Stimulated activated CD8-positive, alpha-beta memory T cell treated with anti-CD3 and anti-CD28 coated beads, Interleukin-4, amount 100 ng/mL, for 48 hours (primary cell): ENCODE measurements around the gene SPOUT1.
"Not testable (repeated sequence)": the region's sequence is repeated elsewhere in the genome, so short reads cannot be mapped to it uniquely, and the experiment has no call there.

ENCODE experiments used
- DNase-seq: peaks from one replicate; pipeline ENCODE4 v3.0.0-alpha.2; 2020

SPOUT1 gene

GRCh38 chr9:128808543-128808942, 21.1 kb downstream of the SPOUT1 start:
- no peak for DNase-seq

DNA sequence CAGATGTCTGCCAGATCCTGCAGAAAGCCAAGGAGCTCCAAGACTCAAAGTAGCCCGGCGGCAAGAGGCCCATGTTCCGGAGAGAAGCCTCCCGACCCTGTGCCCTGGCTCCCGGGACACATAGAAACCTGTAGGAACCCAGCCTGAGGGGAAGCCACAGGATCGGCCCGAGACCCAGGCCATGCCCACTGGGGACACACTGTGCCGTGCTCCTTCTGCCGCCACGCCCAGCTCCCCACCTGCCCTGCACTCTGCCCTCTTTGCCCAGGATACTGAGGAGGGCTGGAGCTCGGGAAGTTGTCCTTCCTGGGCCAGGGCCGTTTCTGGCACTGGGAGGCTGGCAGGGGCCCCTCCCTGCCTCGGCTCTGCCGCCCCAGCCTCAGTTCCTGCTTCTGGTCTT, 21.8 kb downstream of the SPOUT1 start:
- DNase-seq, result no peak

DNA sequence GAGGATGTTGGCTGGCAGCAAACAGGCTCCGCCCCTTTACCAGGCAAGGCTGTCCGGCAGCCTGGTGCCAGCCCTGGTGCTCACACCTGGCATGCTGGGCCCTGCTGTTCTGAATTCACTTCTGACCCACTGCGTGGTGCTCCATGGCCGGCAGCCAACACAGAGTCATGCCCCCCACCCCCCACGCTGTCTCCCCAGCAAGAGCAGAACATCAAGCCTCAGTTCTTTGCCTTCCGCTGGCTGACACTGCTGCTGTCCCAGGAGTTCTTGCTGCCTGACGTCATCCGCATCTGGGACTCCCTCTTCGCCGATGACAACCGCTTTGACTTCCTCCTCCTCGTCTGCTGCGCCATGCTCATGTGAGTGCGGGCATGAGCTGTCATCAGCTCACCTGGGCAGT, 23.9 kb downstream of the SPOUT1 start:
- DNase-seq, result no peak

GRCh38 chr9:128802482-128802881, 27.1 kb downstream of the SPOUT1 start:
- no peak for DNase-seq

DNA sequence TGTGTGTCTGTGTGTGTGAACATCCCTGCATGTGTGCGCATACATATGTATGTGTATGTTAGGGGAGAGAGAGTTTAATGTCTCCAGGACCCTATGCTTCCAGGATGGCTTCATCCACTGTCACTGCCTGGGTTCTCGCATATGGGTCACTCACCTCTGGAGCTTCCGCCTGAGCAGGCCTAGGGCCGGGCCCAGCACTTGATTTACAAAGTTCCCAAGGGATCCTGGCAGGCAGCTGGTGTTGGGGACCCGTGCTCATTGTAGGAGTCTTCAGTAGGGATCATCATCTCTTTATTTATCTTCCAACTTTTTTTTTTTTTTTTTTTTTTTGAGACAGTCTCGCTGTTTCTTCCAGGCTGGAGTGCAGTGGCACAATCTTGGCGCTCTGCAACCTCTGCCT, 29.5 kb downstream of the SPOUT1 start:
- no peak for DNase-seq

GRCh38 chr9:128798896-128799295, 30.7 kb downstream of the SPOUT1 start:
- DNase-seq, result no peak

DNA sequence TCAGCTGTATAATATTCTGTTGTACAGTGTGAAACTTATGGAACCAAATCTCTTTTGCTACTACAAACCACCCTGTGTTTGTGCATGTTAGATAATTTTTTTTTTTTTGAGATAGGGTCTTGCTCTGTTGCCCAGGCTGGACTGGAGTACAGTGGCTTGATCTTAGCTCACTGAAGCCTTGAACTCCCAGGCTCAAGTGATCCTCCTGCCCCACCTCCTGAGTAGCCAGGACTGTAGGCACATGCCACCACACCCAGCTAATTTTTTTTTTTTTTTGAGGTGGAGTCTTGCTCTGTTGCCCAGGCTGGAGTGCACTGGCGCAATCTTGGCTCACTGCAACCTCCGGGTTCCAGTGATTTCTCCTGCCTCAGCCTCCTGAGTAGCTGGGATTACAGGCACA, 34.6 kb downstream of the SPOUT1 start:
- DNase-seq, result not testable (repeated sequence)

GRCh38 chr9:128792978-128793686, 36.5 kb downstream of the SPOUT1 start:
- DNase-seq, result no peak

GRCh38 chr9:128792134-128792533, 37.5 kb downstream of the SPOUT1 start:
- no peak for DNase-seq

DNA sequence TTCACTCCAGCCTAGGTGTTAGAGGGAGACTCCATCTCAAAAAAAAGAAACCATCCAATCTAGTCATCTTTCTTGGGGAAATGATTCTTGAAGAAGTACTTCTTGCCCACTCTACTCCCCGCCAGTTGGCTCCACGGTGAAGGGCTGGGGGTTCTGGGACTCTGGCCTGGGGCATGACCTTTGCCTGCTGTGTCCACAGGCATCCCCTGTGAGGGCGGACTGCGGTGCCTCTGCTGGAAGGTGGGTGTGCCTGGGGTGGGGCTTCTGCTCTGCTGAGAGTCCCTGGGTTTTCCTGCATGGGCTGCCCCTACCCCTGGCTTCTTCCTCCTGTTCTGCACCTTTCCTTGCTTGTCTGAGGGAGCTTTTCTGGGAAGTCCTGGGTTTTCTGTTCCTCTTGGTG, 39.1 kb downstream of the SPOUT1 start:
- DNase-seq, result no peak

DNA sequence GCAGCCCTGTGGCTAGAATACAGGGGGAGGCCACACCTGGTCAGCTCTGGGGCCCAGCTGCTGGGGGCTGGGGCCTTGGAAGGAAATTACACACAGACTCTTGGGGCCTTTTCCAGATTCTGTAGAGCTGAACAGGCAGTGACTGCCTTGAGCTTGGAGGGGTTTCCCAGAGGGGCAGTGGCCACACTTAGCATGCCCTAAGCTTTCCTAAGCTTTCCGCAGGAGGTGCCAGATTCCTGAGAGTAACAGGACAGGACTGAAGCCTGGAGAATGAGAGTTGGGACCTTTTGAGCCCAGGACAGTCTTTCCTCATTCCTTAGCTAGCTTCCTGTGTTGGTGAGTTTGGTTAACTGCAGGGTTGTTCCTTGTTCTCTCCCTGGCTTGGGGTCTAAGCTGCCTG, 41.1 kb downstream of the SPOUT1 start:
- DNase-seq, result no peak

- peak; percentile 33 for DNase-seq
Observed at GRCh38 chr9:128787659-128788058, 41.9 kb downstream of the SPOUT1 start.

- peak; percentile 92 for DNase-seq
Observed at GRCh38 chr9:128786681-128787601, 42.7 kb downstream of the SPOUT1 start, which contains the start of gene TBC1D13. TBC1D13 (plus strand) TSS chr9:128787253; CDS start chr9:128787354, 101 bp downstream.

DNA sequence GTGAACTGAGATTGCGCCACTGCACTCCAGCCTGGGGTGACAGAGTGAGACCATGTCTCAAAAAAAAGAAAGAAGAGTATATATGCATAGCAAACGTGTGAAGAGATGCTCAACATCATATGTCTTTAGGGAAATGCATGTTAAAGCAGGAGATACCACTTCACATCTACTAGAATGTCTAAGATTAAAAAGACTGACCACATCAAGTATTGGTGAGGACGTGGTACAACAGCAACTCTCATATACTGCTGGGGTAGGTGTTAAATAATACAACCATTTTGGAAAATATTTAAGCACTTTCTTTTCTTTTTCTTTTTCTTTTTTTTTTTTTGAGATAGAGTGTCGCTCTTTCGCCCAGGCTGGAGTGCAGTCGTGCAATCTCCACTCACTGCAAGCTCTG, 44.2 kb downstream of the SPOUT1 start:
- DNase-seq, result no peak

DNA sequence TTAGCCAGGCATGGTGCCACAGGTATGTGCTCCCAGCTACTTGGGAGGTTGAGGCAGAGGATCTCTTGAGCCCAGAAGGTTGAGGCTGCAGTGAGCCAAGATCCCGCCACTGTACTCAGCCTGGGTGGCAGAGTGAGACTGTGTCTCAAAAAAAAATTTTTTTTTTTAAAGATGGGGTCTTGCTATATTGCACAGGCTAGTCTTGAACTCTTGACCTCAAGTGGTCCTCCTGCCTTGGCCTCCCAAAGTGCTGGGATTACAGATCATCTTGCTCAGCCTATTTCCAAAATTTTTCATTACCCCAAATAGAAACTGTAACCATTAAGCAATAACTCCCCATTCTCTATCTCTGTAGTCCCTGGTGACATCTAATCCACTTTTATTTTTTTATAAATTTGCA, 46.9 kb downstream of the SPOUT1 start:
- no peak for DNase-seq

DNA sequence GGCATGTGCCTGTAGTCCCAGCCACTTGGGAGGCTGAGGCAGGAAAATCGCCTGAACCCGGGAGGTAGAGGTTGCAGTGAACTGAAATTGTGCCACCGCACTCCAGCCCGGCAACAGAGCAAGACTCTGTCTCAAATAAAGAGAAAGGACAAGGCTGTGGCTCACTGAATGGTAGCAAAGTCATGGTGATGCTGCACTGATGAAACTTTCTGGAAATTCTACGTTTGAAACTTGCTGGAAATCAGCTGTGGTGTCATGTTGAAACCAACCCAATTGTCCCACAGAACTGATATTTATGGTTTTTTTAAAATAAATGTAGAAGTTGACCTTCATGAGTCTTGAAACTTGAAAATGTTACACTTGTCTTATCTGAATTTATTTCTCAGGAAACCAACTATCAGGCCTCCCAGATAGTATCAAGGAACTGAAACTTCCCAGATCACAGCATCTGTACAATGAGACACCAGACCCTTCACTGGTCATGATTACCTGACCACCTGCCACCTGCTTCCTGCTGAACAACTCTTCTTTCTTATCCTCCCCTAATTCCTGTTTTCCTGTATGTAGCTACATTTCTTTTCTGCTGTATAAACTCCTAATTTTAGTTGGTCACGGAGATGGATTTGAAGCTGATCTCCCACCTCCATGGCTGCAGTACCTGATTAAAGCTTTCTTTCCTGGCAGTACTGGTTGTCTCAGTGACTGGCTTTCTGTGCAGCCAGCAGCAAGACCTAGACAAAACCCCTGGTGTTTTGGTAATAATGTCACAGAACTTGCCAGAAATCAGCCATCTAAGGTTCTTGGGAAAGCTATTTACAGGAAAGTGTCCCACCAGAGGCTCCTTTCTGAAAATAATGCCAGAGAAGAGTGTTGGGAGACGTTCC, 48.2 kb downstream of the SPOUT1 start:
- no peak for DNase-seq

DNA sequence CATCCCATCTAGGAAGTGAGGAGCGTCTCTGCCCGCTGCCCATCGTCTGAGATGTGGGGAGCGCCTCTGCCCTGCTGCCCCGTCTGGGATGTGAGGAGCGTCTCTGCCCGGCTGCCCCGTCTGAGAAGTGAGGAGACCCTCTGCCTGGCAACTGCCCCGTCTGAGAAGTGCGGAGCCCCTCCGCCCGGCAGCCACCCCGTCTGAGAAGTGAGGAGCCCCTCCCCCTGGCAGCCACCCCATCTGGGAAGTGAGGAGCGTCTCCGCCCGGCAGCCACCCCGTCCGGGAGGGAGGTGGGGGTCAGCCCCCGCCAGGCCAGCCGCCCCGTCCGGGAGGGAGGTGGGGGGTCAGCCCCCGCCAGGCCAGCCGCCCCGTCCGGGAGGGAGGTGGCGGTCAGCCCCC, 49.5 kb downstream of the SPOUT1 start:
- DNase-seq, result not testable (repeated sequence)

- DNase-seq, result no peak
Observed at GRCh38 chr9:128774804-128775203, 54.8 kb downstream of the SPOUT1 start.

GRCh38 chr9:128773049-128773448, 56.5 kb downstream of the SPOUT1 start:
- DNase-seq, result no peak

- DNase-seq, result peak; percentile 97
Observed at GRCh38 chr9:128771745-128772519, 57.7 kb downstream of the SPOUT1 start, which contains the start of gene ZER1. ZER1 (minus strand) TSS chr9:128771927; CDS start chr9:128755565, 16,362 bp downstream.

DNA sequence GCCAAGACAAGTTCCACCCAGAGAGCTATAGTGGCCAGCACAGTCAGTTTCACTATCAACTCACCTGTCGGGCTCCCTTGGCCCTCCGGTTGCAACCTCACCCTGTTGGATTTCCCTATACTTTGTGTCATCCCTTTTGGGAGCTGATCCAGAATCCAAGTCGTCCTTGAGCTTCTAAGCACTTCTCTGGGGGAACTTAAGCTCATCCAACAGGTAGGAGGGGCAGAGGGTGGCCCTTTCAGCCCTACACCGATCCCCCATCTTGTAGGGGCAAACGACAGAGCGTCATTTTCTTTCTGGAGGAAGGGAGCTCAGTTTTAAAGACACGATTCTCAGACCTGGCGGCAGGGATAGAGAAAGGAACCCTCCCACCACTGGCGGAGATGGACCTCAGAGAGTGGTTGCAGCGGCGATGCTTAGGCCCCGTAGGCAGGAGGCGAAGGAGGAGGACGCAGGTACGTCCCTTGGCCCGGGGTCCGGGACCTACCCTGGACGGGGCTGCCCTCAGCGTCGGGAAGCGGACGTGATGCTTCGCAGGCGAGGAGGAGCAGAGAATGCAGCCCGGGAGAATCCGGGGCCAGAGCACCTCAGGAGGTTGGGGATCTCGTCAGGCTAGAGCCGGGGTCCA, 58.4 kb downstream of the SPOUT1 start:
- DNase-seq, result peak; percentile 49
